Measurements from ENCODE around the gene RNF126.

DNA sequence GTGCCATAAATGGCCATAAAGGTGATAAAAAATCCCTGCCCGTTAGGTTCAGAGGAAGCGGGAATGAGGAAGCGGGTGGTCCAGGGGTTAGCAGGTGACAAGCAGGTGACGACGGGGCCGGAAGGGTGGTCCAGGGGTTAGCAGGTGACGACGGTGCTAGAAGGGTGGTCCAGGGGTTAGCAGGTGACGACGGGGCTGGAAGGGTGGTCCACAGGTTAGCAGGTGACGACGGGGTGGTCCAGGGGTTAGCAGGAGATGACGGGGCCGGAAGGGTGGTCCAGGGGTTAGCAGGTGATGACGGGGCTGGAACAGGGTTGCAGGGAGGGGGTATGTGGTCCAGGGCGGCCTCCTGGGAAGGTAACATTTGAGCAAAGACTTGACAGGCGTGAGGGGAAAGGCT, 26.0 kb upstream of the RNF126 start:
- TF ChIP-seq, protein P1, sequence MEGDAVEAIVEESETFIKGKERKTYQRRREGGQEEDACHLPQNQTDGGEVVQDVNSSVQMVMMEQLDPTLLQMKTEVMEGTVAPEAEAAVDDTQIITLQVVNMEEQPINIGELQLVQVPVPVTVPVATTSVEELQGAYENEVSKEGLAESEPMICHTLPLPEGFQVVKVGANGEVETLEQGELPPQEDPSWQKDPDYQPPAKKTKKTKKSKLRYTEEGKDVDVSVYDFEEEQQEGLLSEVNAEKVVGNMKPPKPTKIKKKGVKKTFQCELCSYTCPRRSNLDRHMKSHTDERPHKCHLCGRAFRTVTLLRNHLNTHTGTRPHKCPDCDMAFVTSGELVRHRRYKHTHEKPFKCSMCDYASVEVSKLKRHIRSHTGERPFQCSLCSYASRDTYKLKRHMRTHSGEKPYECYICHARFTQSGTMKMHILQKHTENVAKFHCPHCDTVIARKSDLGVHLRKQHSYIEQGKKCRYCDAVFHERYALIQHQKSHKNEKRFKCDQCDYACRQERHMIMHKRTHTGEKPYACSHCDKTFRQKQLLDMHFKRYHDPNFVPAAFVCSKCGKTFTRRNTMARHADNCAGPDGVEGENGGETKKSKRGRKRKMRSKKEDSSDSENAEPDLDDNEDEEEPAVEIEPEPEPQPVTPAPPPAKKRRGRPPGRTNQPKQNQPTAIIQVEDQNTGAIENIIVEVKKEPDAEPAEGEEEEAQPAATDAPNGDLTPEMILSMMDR (IDR thresholded peaks at IDR 0.05; ENCODE audit: poor library complexity), result no peak
- TF ChIP-seq EZH2phosphoT487 (IDR thresholded peaks at IDR 0.05; ENCODE audit: low read depth, severe bottlenecking, unreplicated experiment) (no peak), EZH2 (IDR thresholded peaks at IDR 0.05; ENCODE audit: borderline replicate concordance) (no peak)

All from hepatocyte (in vitro differentiated cells).